ENCODE data around the gene GATA2.

GATA2 gene

GRCh38 chr3:128492671-128493569 lies at the start of gene GATA2:
GATA2 (minus strand) TSS chr3:128493201; CDS start chr3:128487031, 6,170 bp downstream.
- DNase-seq, result peak; percentile 45

- DNase-seq, result no peak
Measured at GRCh38 chr3:128541246-128541645, 48.2 kb upstream of the GATA2 start.

- DNase-seq, result no peak
Measured at GRCh38 chr3:128539376-128539775, 46.4 kb upstream of the GATA2 start.

- no peak for DNase-seq
Measured at GRCh38 chr3:128537091-128537703, 44.2 kb upstream of the GATA2 start.

DNA sequence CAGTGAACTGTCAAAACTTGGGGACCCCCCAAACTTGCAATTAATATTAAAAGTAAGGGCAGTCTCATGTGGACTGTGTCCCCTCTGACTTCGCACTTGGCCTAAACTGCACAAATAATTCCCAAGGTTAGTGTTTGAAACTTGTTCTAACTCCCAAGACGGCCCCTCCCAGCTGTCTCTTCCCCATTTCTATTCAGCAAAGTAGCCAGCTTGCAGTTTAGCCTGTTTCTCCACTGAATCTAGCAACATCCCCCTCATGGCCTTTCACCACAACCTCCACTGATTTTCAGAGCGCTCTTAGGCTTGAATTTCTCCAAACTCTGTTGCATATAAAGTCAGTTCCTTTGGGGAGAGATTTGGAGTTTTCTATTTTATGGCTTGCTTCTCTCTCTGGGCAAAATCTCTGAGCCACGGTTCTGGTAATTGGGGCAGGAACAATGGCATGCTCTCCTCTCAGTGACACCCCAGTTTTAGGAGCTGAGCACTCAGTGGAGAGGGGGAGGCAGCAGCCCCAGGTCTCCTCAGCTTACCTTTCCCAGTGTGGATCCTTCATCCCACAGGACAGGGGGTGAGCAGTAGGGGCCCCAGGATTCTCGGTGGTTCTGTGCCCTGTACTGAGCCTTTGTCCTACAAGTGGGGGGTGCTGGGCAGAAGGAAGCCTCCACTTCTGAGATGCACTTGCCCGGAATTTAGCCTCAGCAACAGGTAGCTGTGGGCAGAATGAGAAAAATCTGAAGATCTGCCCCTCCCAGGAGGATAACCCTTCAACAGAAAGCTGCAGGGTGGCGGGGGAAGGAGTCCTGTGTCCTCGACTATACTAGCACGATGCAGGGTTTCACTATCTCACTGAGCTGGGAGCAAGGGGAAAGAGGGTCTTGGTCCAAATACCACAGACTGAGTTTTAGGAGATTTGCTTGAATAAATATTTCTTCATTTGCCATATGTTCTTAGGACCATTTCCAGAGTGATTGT lies 39.3 kb upstream of the GATA2 start:
- DNase-seq, result no peak

DNA sequence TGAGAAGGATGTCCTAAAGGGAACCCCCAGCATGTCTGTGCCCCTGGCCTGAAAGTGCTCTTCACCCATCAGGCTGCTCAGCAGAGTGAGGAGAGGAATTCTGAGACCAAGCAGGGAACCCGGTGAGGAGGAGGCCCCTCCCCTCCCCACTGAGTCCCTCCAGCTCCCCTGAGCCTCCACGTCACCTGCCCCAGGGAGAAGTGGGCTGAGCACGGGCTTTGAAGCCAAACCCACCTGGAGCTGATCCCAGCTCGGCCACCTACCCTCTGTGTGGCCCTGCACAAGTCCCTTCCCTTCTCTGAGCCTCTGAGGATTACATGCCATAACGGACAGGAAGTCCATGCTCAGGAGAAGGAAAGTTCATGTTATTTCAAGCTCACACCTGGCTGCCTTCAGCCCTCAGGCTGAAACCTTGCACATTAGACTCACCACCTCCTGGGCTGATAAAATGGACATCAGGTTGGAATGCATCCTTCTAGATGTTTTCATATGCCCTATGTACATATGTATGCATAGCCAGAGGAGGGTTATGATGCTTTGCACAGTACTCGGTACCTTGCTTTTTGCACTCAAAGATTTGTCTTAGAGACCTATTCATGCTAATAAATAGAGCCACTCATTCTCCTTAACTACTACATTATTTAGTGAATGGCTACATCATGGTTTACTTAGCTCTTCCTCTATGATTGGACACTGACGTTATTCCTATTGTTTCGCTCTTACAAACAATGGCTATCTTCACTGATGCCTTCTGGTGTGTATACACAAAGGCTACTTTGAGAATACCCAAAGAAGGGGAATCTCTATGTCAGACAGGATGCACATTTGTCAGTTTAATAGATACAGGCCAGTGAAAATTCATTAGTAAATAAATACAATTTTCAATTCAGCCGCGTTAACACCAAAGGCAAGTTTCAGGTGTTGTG lies 31.6 kb upstream of the GATA2 start:
- no peak for DNase-seq

- no peak for DNase-seq
Measured at GRCh38 chr3:128523591-128523990, 30.6 kb upstream of the GATA2 start.

DNA sequence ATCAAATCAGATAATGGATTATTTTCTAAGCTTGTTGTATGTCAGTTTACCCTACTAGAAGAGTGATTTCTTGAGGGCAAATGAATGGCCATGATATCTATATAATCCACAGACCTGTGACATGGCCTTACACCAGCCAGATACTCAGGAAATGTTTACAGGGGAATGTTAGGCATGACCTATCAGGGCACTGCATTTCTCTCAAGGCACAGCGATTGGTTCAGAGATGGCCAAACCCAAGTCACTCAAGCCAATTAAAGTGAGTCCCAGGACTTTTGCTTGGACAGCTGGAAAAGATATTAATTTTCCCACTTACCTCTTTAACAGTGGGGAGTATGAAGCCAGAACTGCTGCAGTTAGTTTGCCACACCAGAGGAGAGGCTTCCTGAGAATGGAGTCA lies 28.7 kb upstream of the GATA2 start:
- no peak for DNase-seq

DNA sequence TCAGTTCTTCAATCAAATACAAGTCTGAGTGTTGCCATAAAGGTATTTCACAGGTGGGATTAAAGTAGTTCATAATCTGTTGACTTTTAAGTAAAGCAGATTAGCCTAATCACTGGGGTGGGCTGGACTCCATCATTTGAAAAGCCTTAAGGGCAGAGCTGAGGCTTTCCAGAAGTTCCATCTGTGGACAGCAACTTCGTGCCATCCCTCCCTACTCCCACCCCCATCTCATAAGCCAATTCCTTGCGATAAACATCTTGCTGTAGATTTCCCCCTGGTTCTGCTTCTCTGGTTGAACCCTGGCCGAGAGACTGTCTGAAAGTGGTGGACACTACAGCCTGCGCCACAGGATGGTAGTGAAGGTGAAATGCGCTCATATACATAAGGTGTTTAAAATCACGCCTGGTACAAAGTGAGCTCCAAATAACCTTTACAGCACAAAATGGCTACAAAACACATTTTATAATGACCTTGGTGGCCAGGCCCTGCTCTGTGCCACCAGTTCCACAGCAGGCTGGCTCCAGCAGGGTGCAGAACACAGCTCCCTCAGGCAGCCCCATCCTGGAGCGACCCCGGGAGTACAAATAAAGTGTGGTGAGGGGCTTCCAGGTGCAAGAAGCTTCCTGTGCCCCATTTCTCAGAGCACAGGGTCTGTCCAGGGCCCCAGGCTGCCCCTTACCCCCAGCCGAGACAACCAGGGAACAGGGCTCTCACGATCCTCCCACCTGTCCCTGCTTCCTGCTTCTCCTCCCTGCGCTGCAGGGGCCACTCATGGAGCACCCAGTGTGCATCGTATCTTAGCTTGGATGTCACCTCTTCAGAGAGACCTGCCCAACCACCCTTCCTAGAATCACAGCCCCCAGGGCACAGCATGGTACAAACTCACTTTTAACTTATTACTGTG lies 25.8 kb upstream of the GATA2 start:
- DNase-seq, result no peak

GRCh38 chr3:128517648-128518047 lies 24.6 kb upstream of the GATA2 start:
- DNase-seq, result no peak

DNA sequence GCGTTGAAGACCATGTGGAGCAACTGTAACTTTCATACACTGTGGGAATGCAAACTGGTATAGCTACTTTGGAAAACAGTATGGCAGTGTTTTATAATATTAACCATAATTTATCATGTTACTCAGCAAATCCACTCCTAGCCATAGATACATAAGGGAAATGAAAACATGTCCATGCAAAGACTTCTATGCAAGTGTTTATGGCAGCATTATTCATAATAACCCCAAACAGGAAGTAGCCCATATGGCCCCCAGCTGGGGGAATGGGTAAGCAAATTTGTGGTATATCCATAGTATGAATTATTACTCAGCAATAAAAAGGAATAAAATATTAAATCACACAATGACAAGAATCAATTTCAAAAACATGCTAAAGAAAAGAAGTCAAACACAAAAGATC lies 23.0 kb upstream of the GATA2 start:
- no peak for DNase-seq

GRCh38 chr3:128508852-128509251 lies 15.9 kb upstream of the GATA2 start:
- DNase-seq, result no peak

DNA sequence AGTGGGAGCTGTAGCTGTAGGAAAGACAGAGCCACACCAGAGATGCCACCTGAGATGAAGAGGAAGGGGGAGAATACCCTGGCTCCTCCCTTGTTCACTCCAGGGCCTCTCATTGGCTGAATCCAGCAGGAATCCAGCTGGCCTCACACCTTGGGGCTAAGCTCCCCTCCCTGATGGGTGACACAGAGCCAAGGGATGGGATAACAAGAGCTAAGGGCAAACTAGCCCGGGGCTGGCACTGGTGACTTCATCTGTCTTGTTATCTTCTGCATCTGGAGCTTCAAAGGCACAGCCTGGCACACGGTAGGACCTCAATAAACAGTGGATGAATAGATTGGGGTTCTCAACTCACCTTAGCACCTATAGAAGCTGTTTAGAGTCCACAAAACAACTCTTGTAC lies 13.8 kb upstream of the GATA2 start:
- no peak for DNase-seq

GRCh38 chr3:128505771-128506170 lies 12.8 kb upstream of the GATA2 start:
- DNase-seq, result no peak

DNA sequence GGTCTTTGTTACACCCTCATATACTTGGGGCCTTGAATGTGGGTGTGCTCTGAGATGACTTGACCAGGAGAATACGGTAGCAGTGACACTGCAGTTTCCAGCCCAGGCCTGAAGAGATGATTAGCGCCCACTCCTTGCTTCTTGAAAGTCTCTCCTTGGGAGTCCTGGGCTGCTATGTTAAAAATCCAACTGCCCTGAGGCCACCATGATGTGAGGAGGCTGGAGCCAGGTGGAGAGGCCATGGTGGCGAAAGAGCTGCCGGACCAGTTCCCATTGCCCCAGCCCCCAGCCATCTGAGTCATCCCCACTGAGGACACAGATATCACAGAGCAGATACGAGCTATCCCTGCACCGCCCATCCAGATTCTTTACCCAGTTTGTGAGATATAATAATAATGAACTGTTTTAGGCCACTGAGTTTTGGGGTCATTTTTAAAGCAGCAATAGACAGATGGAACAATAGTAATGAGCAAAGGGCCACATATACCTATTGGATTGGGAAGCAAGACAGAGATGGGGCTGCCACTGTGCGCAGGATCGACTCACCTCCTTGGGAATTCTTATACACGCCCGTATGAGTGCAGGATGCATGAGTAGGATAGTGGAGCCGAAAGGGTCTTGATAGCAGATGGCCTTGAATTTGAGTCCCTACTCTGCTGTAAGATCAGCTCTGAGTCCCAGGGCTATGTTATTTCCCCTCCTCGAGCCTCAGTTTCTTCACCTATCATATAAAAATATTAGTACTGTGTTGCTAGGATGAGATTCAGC lies 12.1 kb upstream of the GATA2 start:
- DNase-seq, result no peak

GRCh38 chr3:128504533-128504915 lies 11.5 kb upstream of the GATA2 start:
- no peak for DNase-seq

DNA sequence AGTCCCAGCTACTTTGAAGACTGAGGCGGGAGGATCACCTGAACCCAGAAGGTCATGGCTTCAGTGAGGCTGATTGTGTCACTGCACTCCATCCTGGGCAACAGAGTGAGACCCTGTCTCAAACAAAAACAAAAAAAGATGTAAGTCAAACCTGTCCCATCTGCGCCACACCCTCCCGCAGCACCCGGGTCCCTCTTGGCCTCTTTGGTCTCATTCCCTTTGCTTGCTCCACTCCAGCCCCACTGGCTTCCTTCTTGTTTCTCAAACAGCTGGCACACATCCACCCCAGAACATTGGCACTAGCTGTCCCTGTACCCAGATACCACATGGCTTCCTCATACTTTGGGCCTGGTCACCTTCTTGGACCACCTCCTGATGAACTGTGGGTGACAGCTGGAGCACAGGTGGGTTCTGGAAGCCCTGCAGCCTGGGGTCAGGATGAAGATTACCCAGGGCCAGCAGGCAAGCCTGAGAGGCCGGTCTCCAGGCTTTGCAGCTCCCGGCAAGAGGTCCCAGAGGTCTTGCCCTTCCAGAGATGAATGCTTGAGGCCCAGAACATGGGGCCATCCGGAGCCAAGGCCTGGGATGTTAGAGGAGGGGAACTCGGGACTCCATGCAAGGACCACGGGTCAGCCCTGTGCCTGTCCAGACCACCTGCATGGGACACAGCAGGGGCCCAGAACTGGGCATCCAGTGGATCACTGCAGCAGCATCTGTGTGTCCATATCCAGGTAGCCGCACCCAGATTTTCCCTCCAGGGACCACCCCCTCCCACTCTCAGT lies 10.9 kb upstream of the GATA2 start:
- no peak for DNase-seq

DNA sequence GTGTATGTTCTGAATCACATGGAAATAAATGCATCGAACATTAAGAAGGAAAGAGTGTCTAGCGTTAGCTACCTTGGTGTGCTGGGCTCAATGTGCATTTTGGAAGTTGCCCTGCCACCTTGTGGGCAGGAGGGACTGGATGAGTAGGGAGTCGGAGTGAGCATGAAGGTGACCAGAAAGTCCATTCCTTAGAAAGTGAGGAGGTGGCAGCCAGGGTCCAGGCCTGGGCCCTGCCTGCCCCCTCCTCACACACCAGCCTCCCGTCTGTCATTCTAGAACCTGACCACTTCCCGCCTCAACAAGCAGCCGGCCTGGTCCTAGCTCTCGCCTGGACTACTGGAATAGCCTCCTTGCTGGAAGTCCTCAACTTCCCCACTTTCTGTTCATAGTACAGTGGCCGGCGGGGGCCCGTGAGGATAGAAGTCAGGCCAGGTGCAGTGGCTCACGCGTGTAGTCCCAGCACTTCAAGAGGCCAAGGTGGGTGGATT lies 10.2 kb upstream of the GATA2 start:
- no peak for DNase-seq

- DNase-seq, result no peak
Measured at GRCh38 chr3:128502712-128503111, 9.7 kb upstream of the GATA2 start.

Data from CD4-positive, alpha-beta T cell treated with Interleukin-17A for 4 hours (primary cell).